ENCODE measurements around the gene C2CD2. TPM values are rescaled to one million over a fixed set of nuclear protein-coding genes. Genes with fewer than 3 reads are reported as not detected.

The C2CD2 gene
- total RNA-seq (ENCODE audit: low replicate concordance) = 15.3 and 19.6 TPM in 2 replicates

DNA sequence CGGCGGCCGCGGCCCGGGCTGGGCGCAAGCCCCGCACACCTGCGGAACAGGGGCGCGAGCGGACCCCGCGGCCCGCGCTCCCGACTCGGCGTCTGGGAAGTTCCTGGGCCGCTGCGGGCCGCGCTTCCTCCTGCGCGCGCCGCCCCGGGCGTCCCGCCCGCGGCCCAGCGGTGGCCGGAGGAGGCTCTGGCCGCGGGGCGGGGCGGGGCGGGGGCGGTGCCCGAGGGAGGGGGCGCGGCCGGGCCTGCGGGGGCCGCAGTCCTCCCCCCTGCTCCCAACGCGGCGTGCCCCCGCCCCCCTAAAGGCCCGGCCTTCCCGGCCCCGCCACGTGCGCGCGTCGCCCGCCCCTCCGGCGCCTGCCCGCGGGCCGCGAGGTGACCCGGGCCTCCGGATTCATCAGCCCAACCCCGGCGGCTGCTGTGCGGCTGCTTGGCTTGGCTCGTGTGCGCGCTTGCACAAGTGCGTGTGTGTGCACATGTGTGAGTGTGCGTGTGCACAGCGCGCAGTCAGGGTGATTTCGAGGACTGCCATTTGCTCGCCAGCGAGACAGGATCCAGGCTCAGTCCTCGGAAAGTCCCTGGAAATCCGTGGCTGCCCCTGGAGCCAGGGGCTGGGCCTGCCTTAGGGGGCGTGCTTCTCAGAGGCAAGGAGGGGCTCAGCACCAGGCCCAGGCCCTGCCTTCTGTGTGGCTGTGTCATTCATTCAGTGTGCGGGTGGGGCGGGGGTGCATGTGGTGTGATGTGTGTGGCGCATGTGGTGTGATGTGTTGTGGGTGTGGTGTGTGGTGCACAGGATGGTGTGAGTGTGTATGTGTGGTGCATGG is at the start of gene C2CD2:
C2CD2 (minus strand) TSS at position 188 of the 823 bp plus-strand sequence. CDS start 370 bp downstream, outside the sequence.
- H3K27me3 Mint-ChIP-seq (ENCODE audit: insufficient read depth, low read depth) = peaks cover 22% of the 10 kb centered on the region
- Histone ChIP-seq H3K4me3 (peak within 1 kb of the TSS; percentile 68), H3K9ac (no peak within 1 kb of the TSS), H3K4me2 (peak within 1 kb of the TSS; percentile 79), H2AFZ (replicated peaks) (peak within 1 kb of the TSS; percentile 95), H3K79me2 (ENCODE audit: low read depth) (peaks cover 26% of the 10 kb centered on the region), H4K20me1 (ENCODE audit: low read depth) (peaks cover 20% of the 10 kb centered on the region), H3K36me3 (no peaks in the 10 kb centered on the region), H3K27ac (no peak within 1 kb of the TSS), H3K4me1 (peaks cover 32% of the 10 kb centered on the region), H3K27me3 (peaks cover 20% of the 10 kb centered on the region), H3K9me3 (ENCODE audit: low read depth) (no peaks in the 10 kb centered on the region), H3F3A (ENCODE audit: low read depth) (peaks cover 39% of the 10 kb centered on the region)
- peaks cover 50% of the 10 kb centered on the region for H3K4me1 Mint-ChIP-seq
- DNase-seq (ENCODE audit: low spot score) = peak; percentile 83
- peaks cover 6% of the 10 kb centered on the region for H3K36me3 Mint-ChIP-seq
- peak within 1 kb of the TSS; percentile 84 for H3K4me3 Mint-ChIP-seq
- no peaks in the 10 kb centered on the region for H3K9me3 Mint-ChIP-seq
- TF ChIP-seq EZH2phosphoT487 (IDR thresholded peaks at IDR 0.05) = no peak
- TF ChIP-seq EZH2 (IDR thresholded peaks at IDR 0.05) = no peak
- TF ChIP-seq CTCF (IDR thresholded peaks at IDR 0.05) = peak; percentile 9
- H3K27ac Mint-ChIP-seq = peak within 1 kb of the TSS; percentile 14

- no peak overlapping the region for H3K4me3 Mint-ChIP-seq
- Histone ChIP-seq H3F3A (ENCODE audit: low read depth) (no peaks in the 10 kb centered on the region), H3K4me3 (no peak overlapping the region), H3K27me3 (no peaks in the 10 kb centered on the region), H3K36me3 (peaks cover 6% of the 10 kb centered on the region), H3K79me2 (ENCODE audit: low read depth) (peaks cover 75% of the 10 kb centered on the region), H3K9ac (no peak overlapping the region), H3K4me2 (no peak overlapping the region), H3K9me3 (ENCODE audit: low read depth) (no peaks in the 10 kb centered on the region), H3K4me1 (no peaks in the 10 kb centered on the region), H2AFZ (replicated peaks) (no peak overlapping the region), H3K27ac (no peak overlapping the region), H4K20me1 (ENCODE audit: low read depth) (peaks cover 56% of the 10 kb centered on the region)
- peaks cover 46% of the 10 kb centered on the region for H3K36me3 Mint-ChIP-seq
- no peaks in the 10 kb centered on the region for H3K27me3 Mint-ChIP-seq (ENCODE audit: insufficient read depth, low read depth)
- TF ChIP-seq CTCF (IDR thresholded peaks at IDR 0.05) = no peak
- TF ChIP-seq EZH2 (IDR thresholded peaks at IDR 0.05) = no peak
- no peak for TF ChIP-seq EZH2phosphoT487 (IDR thresholded peaks at IDR 0.05)
- no peak overlapping the region for H3K27ac Mint-ChIP-seq
- peaks cover 6% of the 10 kb centered on the region for H3K9me3 Mint-ChIP-seq
- no peaks in the 10 kb centered on the region for H3K4me1 Mint-ChIP-seq
- DNase-seq (ENCODE audit: low spot score) = no peak
These were observed 49.2 kb upstream of the C2CD2 start for GRCh38 chr21:42003051-42003461.

GRCh38 chr21:42002421-42002958 is 48.7 kb upstream of the C2CD2 start:
- Mint-ChIP-seq H3K4me1 (no peaks in the 10 kb centered on the region), H3K27me3 (ENCODE audit: insufficient read depth, low read depth) (no peaks in the 10 kb centered on the region), H3K27ac (no peak overlapping the region), H3K4me3 (no peak overlapping the region), H3K9me3 (peaks cover 9% of the 10 kb centered on the region), H3K36me3 (peaks cover 45% of the 10 kb centered on the region)
- peaks cover 6% of the 10 kb centered on the region for H3K36me3 ChIP-seq
- peaks cover 51% of the 10 kb centered on the region for H4K20me1 ChIP-seq (ENCODE audit: low read depth)
- no peak overlapping the region for H3K9ac ChIP-seq
- no peaks in the 10 kb centered on the region for H3F3A ChIP-seq (ENCODE audit: low read depth)
- H2AFZ ChIP-seq (replicated peaks) = no peak overlapping the region
- TF ChIP-seq EZH2phosphoT487 (IDR thresholded peaks at IDR 0.05) (no peak), CTCF (IDR thresholded peaks at IDR 0.05) (no peak), EZH2 (IDR thresholded peaks at IDR 0.05) (no peak)
- H3K4me2 ChIP-seq = no peak overlapping the region
- H3K9me3 ChIP-seq (ENCODE audit: low read depth) = no peaks in the 10 kb centered on the region
- no peaks in the 10 kb centered on the region for H3K27me3 ChIP-seq
- no peak for DNase-seq (ENCODE audit: low spot score)
- H3K4me1 ChIP-seq = no peaks in the 10 kb centered on the region
- no peak overlapping the region for H3K4me3 ChIP-seq
- H3K79me2 ChIP-seq (ENCODE audit: low read depth) = peaks cover 69% of the 10 kb centered on the region
- no peak overlapping the region for H3K27ac ChIP-seq

Data from neural progenitor cell (in vitro differentiated cells).